ENCODE measurements around the gene CLN6. TPM values are rescaled to one million over a fixed set of nuclear protein-coding genes. Genes with fewer than 3 reads are reported as not detected.

The CLN6 gene
- total RNA-seq, 1 donor, result 15.2 TPM

DNA sequence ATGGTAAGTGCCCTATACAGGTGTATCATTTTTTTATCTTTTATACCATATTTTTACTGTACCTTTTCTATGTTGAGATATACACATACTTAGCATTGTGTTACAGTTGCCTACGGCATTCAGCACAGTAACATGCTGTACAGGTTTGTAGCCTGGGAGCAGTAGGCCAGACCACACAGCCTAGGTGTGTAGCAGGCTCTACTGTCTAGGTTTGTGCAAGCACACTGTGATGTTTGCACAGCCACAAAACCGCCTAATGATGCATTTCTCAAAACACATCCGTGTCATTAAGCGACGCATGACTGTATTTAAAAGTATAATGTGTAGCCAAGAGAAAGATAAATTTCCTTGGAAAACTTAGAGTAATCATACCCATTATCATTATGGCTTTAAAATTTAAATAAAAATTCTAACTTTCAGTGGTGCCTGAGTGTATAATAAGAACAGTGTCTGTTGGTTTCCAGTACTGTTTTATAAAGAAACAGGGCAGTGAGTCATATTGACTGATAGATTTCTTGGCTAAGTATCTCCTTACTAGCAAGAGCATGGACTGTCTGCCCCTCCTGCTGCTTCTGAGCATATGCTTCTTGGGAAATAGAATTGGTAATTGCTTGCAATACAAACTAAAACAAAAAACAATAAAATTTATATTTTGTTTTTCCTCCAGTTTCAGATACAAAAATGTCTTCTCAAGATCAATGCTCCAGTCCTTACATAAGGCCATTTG, 42.7 kb downstream of the CLN6 start:
- peak; percentile 84 for DNase-seq (ENCODE audit: insufficient read length, low spot score, missing footprints)
- TF ChIP-seq, protein P1, sequence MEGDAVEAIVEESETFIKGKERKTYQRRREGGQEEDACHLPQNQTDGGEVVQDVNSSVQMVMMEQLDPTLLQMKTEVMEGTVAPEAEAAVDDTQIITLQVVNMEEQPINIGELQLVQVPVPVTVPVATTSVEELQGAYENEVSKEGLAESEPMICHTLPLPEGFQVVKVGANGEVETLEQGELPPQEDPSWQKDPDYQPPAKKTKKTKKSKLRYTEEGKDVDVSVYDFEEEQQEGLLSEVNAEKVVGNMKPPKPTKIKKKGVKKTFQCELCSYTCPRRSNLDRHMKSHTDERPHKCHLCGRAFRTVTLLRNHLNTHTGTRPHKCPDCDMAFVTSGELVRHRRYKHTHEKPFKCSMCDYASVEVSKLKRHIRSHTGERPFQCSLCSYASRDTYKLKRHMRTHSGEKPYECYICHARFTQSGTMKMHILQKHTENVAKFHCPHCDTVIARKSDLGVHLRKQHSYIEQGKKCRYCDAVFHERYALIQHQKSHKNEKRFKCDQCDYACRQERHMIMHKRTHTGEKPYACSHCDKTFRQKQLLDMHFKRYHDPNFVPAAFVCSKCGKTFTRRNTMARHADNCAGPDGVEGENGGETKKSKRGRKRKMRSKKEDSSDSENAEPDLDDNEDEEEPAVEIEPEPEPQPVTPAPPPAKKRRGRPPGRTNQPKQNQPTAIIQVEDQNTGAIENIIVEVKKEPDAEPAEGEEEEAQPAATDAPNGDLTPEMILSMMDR (IDR thresholded peaks at IDR 0.05; ENCODE audit: extremely low read depth, low read depth, low read length), result no peak
- peaks cover 40% of the 10 kb centered on the region for H3K36me3 ChIP-seq (ENCODE audit: insufficient read depth, low read length)
- no peaks in the 10 kb centered on the region for H3K27me3 ChIP-seq (ENCODE audit: insufficient read depth, low read length)
- H3K79me2 ChIP-seq (ENCODE audit: insufficient read depth, low read length), result no peaks in the 10 kb centered on the region
- no peaks in the 10 kb centered on the region for H4K20me1 ChIP-seq (ENCODE audit: insufficient read depth, low read length)
- peak overlapping the region; percentile 50 for H3K4me2 ChIP-seq (ENCODE audit: insufficient read depth, low read length)
- H2AFZ ChIP-seq (ENCODE audit: low read length), result no peak overlapping the region
- no peak overlapping the region for H3K4me3 ChIP-seq (ENCODE audit: insufficient read depth, low read length)
- peaks cover 14% of the 10 kb centered on the region for H3K4me1 ChIP-seq (ENCODE audit: insufficient read depth, low read length)
- H3K9me3 ChIP-seq (ENCODE audit: low read depth, low read length), result no peaks in the 10 kb centered on the region
- peak overlapping the region; percentile 11 for H3K27ac ChIP-seq (ENCODE audit: low read depth, low read length)

- no peak for DNase-seq (ENCODE audit: insufficient read length, low spot score, missing footprints)
- TF ChIP-seq, protein P1 (IDR thresholded peaks at IDR 0.05; ENCODE audit: extremely low read depth, low read depth, low read length), result no peak
- Histone ChIP-seq H3K27ac (ENCODE audit: low read depth, low read length) (no peak overlapping the region), H3K4me3 (ENCODE audit: insufficient read depth, low read length) (no peak overlapping the region), H3K79me2 (ENCODE audit: insufficient read depth, low read length) (no peaks in the 10 kb centered on the region), H3K4me2 (ENCODE audit: insufficient read depth, low read length) (no peak overlapping the region), H3K36me3 (ENCODE audit: insufficient read depth, low read length) (peaks cover 44% of the 10 kb centered on the region), H3K9me3 (ENCODE audit: low read depth, low read length) (no peaks in the 10 kb centered on the region), H3K4me1 (ENCODE audit: insufficient read depth, low read length) (peaks cover 14% of the 10 kb centered on the region), H4K20me1 (ENCODE audit: insufficient read depth, low read length) (no peaks in the 10 kb centered on the region), H2AFZ (ENCODE audit: low read length) (no peak overlapping the region), H3K27me3 (ENCODE audit: insufficient read depth, low read length) (no peaks in the 10 kb centered on the region)
Measured at GRCh38 chr15:68184616-68185480, 44.7 kb downstream of the CLN6 start.

- TF ChIP-seq, protein P1 (IDR thresholded peaks at IDR 0.05; ENCODE audit: extremely low read depth, low read depth, low read length), result no peak
- H3K9me3 ChIP-seq (ENCODE audit: low read depth, low read length), result no peaks in the 10 kb centered on the region
- H4K20me1 ChIP-seq (ENCODE audit: insufficient read depth, low read length), result no peaks in the 10 kb centered on the region
- H3K79me2 ChIP-seq (ENCODE audit: insufficient read depth, low read length), result no peaks in the 10 kb centered on the region
- H3K27me3 ChIP-seq (ENCODE audit: insufficient read depth, low read length), result no peaks in the 10 kb centered on the region
- no peak overlapping the region for H2AFZ ChIP-seq (ENCODE audit: low read length)
- no peak overlapping the region for H3K4me2 ChIP-seq (ENCODE audit: insufficient read depth, low read length)
- peaks cover 14% of the 10 kb centered on the region for H3K4me1 ChIP-seq (ENCODE audit: insufficient read depth, low read length)
- no peak for DNase-seq (ENCODE audit: insufficient read length, low spot score, missing footprints)
- no peak overlapping the region for H3K27ac ChIP-seq (ENCODE audit: low read depth, low read length)
- H3K36me3 ChIP-seq (ENCODE audit: insufficient read depth, low read length), result peaks cover 38% of the 10 kb centered on the region
- no peak overlapping the region for H3K4me3 ChIP-seq (ENCODE audit: insufficient read depth, low read length)
Measured at GRCh38 chr15:68183616-68184315, 45.8 kb downstream of the CLN6 start.
